ENCODE measurements around the gene SRPK1. TPM values are rescaled to one million over a fixed set of nuclear protein-coding genes. Genes with fewer than 3 reads are reported as not detected.

Gene SRPK1
- total RNA-seq, 1 experiment from 2014 or later: 101 TPM

DNA sequence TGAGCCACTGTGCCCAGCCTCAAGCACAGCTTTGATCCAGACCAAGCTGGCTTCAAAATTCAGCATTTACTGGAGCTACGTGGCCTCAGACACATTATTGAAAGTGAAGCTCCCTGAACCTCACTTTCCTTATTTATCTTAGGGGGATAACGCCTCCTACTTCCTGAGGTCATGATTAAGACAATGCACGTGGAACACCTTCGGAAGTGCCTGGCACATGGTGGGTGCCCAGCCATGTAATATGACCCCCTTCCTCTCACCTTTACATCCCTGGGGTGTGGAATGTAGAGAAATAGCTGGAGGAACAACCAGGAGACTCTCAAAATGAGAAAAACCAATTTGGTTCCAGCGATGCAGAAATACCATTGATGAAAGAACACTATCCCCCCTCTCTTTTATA lies 122.2 kb downstream of the SRPK1 start:
- Histone ChIP-seq H3K36me3 (no peaks in the 10 kb centered on the region), H3K27me3 (no peaks in the 10 kb centered on the region), H3K27ac (no peak overlapping the region), H3K4me1 (no peaks in the 10 kb centered on the region), H3K9me3 (replicated peaks) (no peaks in the 10 kb centered on the region), H3K4me3 (no peak overlapping the region)
- DNase-seq: no peak

DNA sequence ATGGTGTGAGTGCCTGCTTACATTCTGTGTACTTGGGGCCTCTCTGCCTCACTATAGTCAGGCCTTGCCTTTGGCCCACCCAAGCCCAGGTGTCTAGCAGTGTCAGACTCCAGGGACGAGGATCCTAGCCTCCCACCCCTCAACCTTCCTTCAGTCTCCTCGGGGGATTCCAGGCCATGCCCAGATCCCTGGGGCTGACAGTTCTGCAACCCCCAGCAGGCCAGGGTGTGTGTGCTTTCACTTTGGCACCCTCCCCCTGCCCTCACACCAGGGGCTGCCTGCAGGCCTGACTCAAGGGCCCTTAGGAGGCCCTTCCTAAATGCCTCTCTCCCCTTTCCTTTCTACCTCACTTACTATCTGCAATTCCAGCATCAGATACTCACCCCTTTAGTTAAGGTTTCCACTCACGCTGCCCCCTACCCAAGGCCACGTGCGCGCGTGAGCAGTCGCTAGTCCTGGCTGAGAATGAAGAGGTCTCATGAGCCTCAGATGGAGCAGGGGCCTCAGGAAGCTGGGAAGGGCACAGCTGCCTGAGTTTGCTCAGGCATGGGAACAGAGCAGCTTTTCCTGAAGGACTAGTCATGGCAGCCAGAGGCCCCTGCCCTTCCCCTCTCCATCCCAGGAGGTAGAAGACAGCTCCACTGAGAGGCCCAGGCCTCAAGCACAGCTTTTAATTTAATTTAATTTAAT lies 122.9 kb downstream of the SRPK1 start:
- no peaks in the 10 kb centered on the region for H3K36me3 ChIP-seq
- no peaks in the 10 kb centered on the region for H3K4me1 ChIP-seq
- no peaks in the 10 kb centered on the region for H3K27me3 ChIP-seq
- H3K4me3 ChIP-seq: no peak overlapping the region
- DNase-seq: no peak
- H3K27ac ChIP-seq: no peak overlapping the region
- no peaks in the 10 kb centered on the region for H3K9me3 ChIP-seq (replicated peaks)

DNA sequence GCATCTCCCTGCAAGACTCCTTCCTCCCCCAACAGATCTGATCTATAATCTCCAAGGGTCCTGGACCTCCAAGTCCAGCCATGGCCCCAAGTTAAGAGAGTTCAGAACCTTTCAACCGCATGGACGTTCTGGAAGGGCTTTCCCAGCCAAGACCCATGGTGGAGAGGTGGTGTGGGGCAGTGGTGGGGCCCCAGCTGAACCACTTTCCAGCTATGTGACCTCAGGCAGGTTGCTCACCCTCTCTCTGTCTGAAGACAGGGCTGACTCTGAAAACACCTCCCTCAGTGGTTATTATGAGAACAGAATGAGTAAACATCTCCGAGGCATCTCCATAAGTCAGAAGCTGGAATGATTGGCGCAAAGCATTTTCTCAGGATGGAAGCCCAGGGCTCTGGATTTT lies 124.7 kb downstream of the SRPK1 start:
- H3K4me3 ChIP-seq: no peak overlapping the region
- DNase-seq: no peak
- no peaks in the 10 kb centered on the region for H3K9me3 ChIP-seq (replicated peaks)
- no peaks in the 10 kb centered on the region for H3K27me3 ChIP-seq
- no peaks in the 10 kb centered on the region for H3K36me3 ChIP-seq
- H3K27ac ChIP-seq: no peak overlapping the region
- H3K4me1 ChIP-seq: no peaks in the 10 kb centered on the region

DNA sequence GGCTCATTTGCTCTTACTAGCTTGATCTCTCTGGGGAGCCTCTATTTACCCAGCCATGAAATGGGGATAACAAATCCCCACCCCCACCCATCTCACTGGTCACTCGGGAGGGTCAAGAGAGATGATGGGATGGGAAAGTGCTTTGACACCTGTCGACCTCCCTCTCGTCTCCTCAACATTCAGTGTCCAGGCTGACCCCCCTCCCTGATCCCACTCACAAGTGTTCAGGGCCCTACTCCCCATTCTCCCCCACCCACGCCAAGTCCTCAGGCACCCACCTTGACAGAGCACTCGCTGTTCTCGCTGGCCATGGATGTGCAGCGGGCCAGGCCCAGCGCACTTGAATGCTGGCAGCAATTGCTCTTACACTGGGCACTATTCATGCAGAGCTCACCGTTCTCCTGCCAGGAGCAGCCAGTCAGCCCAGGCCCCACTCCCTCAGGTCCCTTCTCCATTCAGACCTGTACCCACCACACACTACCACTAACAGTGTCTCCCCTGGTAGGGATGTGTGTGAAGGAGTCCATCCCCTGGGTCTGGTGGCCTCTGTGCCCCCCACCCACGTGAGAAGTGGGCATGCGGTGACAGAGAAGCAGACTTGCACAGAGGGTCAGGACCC lies 125.3 kb downstream of the SRPK1 start:
- no peaks in the 10 kb centered on the region for H3K4me1 ChIP-seq
- DNase-seq: no peak
- no peaks in the 10 kb centered on the region for H3K9me3 ChIP-seq (replicated peaks)
- no peaks in the 10 kb centered on the region for H3K36me3 ChIP-seq
- no peaks in the 10 kb centered on the region for H3K27me3 ChIP-seq
- no peak overlapping the region for H3K27ac ChIP-seq
- no peak overlapping the region for H3K4me3 ChIP-seq

GRCh38 chr6:35794536-35795452 lies 126.1 kb downstream of the SRPK1 start:
- no peak overlapping the region for H3K4me3 ChIP-seq
- DNase-seq: no peak
- H3K9me3 ChIP-seq (replicated peaks): no peaks in the 10 kb centered on the region
- H3K36me3 ChIP-seq: no peaks in the 10 kb centered on the region
- no peaks in the 10 kb centered on the region; the same call in 1 of the 2 replicates for H3K27me3 ChIP-seq
- no peaks in the 10 kb centered on the region for H3K4me1 ChIP-seq
- H3K27ac ChIP-seq: no peak overlapping the region

DNA sequence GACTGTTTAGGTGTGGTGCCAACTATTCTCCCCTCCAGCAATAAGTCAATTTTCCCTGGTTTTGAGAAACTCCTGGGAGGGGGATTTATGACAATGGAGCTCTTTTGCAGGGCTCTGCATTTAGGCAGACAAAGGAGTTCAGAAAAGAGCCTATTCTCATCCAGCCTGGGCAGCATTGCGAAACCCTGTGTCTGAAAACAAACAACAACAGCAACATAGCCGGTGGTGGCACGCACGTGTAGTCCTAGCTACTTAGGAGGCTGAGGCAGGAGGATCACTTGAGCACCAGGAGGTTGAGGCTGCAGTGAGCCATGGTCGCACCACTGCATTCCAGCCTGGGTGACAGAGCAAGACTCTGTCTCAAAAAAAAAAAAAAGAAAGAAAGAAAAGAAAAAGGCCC lies 130.2 kb downstream of the SRPK1 start:
- H3K36me3 ChIP-seq: no peaks in the 10 kb centered on the region
- peaks cover 7% of the 10 kb centered on the region for H3K27me3 ChIP-seq
- no peaks in the 10 kb centered on the region for H3K9me3 ChIP-seq (replicated peaks)
- no peak for DNase-seq
- no peaks in the 10 kb centered on the region for H3K4me1 ChIP-seq
- no peak overlapping the region for H3K4me3 ChIP-seq
- no peak overlapping the region for H3K27ac ChIP-seq

DNA sequence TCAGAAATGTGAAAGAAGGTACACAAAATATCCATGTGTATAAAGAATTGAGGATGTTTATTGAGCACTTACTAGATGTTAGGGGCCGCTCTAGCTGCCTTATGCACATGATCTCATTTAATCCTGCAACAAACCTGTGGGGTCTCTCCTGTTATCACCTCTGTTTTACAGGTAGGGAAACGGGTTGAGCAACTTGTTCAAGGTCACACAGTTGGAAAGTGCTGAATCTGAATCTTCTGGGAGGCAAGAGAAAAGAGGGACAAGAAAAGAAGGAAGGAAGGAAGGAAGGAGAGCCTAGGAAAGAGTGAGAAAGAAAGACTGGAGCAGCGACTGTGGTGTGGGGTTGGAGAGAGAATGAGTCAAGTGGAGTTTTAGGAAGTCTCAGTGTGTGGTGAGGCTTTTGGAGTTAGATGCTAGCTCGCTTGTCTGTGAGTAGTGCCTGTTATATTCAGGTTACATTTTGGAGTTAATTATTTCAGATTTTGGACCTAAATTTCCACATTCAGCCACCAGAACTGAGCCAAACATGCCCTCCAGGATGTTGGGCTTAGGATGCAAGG lies 132.4 kb downstream of the SRPK1 start:
- no peaks in the 10 kb centered on the region for H3K4me1 ChIP-seq
- peaks cover 7% of the 10 kb centered on the region for H3K27me3 ChIP-seq
- no peak overlapping the region for H3K27ac ChIP-seq
- no peak overlapping the region for H3K4me3 ChIP-seq
- H3K36me3 ChIP-seq: no peaks in the 10 kb centered on the region
- DNase-seq: no peak
- H3K9me3 ChIP-seq (replicated peaks): no peaks in the 10 kb centered on the region

DNA sequence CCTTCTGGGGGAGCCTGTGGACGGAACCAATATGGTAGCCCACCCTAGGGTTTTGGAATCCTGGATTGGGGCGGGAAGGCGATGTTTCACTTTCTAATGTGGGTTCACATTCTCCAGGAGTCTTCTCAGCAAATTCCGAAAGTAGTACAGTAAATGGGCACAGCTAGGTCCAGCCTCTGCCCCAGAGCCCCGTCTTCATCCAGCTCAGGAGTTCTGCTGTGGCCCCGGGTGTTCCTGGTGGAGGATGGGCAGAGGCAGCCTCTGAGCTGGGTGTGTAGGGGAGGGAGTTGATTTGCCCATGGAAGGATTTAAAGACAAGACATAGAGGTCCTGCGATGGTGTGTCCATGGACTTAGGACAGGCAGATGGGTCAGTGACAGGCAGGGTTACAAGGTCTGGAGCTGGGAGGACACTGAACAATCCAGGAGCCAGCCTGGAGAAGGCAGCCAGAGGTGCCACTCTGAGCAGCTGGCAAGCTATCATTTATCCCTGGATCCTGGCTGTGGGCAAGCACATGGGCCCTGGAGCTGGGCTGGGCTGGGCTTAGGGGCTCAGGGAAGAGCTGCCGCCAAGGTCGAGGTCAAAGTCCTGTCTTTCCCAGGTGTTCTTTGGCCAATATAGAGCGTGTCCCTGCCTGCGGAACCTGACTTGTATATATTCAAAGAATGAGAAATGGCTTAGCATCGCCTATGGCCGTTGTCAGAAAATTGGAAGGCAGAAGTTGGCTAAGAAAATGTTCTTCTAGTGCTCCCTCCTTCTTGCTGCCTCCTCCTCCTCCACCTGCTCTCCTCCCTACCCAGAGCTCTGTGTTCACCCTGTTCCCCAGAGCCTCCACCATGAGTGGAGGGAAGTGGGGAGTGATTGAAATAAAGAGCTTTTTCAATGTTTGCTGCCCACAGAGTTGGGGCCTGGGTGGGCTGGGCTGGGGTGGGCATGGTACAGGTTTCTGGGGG lies 133.4 kb downstream of the SRPK1 start:
- no peak overlapping the region for H3K27ac ChIP-seq
- H3K4me1 ChIP-seq: no peaks in the 10 kb centered on the region
- H3K4me3 ChIP-seq: no peak overlapping the region
- peaks cover 7% of the 10 kb centered on the region for H3K27me3 ChIP-seq
- no peaks in the 10 kb centered on the region for H3K36me3 ChIP-seq
- DNase-seq: no peak
- no peaks in the 10 kb centered on the region for H3K9me3 ChIP-seq (replicated peaks)

- H3K36me3 ChIP-seq: no peaks in the 10 kb centered on the region
- no peaks in the 10 kb centered on the region for H3K4me1 ChIP-seq
- peaks cover 7% of the 10 kb centered on the region for H3K27me3 ChIP-seq
- H3K27ac ChIP-seq: no peak overlapping the region
- no peak for DNase-seq
- no peak overlapping the region for H3K4me3 ChIP-seq
- H3K9me3 ChIP-seq (replicated peaks): no peaks in the 10 kb centered on the region
Measured at GRCh38 chr6:35786810-35787209, 134.1 kb downstream of the SRPK1 start.

- Histone ChIP-seq H3K9me3 (replicated peaks) (no peaks in the 10 kb centered on the region), H3K27ac (no peak overlapping the region), H3K27me3 (peaks cover 7% of the 10 kb centered on the region), H3K4me1 (no peaks in the 10 kb centered on the region), H3K4me3 (no peak overlapping the region), H3K36me3 (no peaks in the 10 kb centered on the region)
- DNase-seq: no peak
Measured at GRCh38 chr6:35786272-35786671, 134.6 kb downstream of the SRPK1 start.

DNA sequence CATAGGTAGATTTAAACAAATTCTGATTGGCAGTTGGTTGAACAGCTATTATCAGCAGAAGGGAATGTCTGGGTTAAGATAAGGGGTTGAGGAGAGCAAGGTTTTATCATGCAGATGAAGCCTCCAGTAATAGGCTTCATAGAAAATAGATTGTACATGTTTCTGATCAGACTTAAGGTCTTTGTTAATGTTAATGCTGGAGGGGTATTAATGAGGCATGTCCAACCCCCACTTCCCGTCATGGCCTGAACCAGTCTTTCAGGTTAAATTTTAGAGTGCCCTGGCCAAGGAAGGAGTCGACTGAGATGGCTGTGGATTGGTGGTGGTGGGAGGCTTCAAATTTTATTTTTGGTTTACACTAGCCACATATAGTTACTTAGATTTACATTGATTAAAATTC lies 136.7 kb downstream of the SRPK1 start:
- Histone ChIP-seq H3K4me3 (no peak overlapping the region), H3K27me3 (peaks cover 7% of the 10 kb centered on the region), H3K36me3 (no peaks in the 10 kb centered on the region), H3K4me1 (no peaks in the 10 kb centered on the region), H3K27ac (no peak overlapping the region), H3K9me3 (replicated peaks) (no peaks in the 10 kb centered on the region)
- DNase-seq: no peak

Data from SJCRH30 (cell line).